H1 (cell line): ENCODE data around the gene OTOGL.

Experiments
- CTCF ChIP-seq, 3 experiments: IDR thresholded peaks; 1 replicate in 2 of 3; 2 replicates in 1 of 3; pipeline versions ENCODE4 v1.5.1 to v1.6.1; 2011; ENCODE audit warnings: low read length in 3 of 3, mild to moderate bottlenecking in 3 of 3, inconsistent platforms in 2 of 3, low read depth in 1 of 3, moderate library complexity in 1 of 3; ENCODE audit not compliant: insufficient read depth in 1 of 3; ENCODE audit errors: control extremely low read depth in 1 of 3
- EZH2 ChIP-seq: fragments of 200-600 bp; sonication (generic); IDR thresholded peaks from 2 replicates; pipeline ENCODE4 v1.7.1; 2012; ENCODE audit warnings: low read depth, mild to moderate bottlenecking, moderate library complexity, low read length, inconsistent platforms; ENCODE audit not compliant: severe bottlenecking
- NANOG ChIP-seq: IDR thresholded peaks from 2 replicates; pipeline ENCODE4 v1.6.1; 2011; ENCODE audit warnings: low read length, low read depth, mild to moderate bottlenecking, inconsistent platforms; ENCODE audit not compliant: insufficient read depth, poor library complexity, severe bottlenecking
- NRF1 ChIP-seq: IDR thresholded peaks from 2 replicates; pipeline ENCODE4 v1.6.1; 2011; ENCODE audit warnings: mild to moderate bottlenecking, low read depth, low read length, improper control_type of control experiment
- POLR2A ChIP-seq, 2 experiments: IDR thresholded peaks; 1 replicate in 1 of 2; 2 replicates in 1 of 2; pipeline ENCODE4 v1.6.1; 2011; ENCODE audit warnings: low read depth in 2 of 2, low read length in 2 of 2, mild to moderate bottlenecking in 2 of 2; ENCODE audit errors: control extremely low read depth in 1 of 2
- POU5F1 ChIP-seq: IDR thresholded peaks from 2 replicates; pipeline ENCODE4 v1.6.1; 2011; ENCODE audit warnings: low read depth, mild to moderate bottlenecking, low read length, moderate library complexity
- RNF2 ChIP-seq: fragments of 200-900, 300-1000 bp; sonication (generic); IDR thresholded peaks from 2 replicates; pipeline ENCODE4 v1.7.1; 2016; ENCODE audit warnings: borderline replicate concordance, low read depth, mild to moderate bottlenecking, antibody characterized with exemption, low read length; ENCODE audit not compliant: poor library complexity, severe bottlenecking; ENCODE audit errors: missing control alignments
- SIN3A ChIP-seq, 2 experiments: IDR thresholded peaks in 1 of 2; conservative IDR thresholded peaks in 1 of 2; 2 replicates each; pipeline ENCODE4 v1.6.1; 2011 to 2012; ENCODE audit warnings: low read length in 2 of 2, improper control_type of control experiment in 1 of 2, low read depth in 1 of 2, mild to moderate bottlenecking in 1 of 2
- SIX5 ChIP-seq: IDR thresholded peaks from 2 replicates; pipeline ENCODE4 v1.6.1; 2011; ENCODE audit warnings: mild to moderate bottlenecking, low read depth, low read length
- SP2 ChIP-seq: IDR thresholded peaks from 2 replicates; pipeline ENCODE4 v1.6.1; 2012; ENCODE audit warnings: mild to moderate bottlenecking, low read length, inconsistent platforms
- TAF1 ChIP-seq: IDR thresholded peaks from 2 replicates; pipeline ENCODE4 v1.6.1; 2011; ENCODE audit warnings: mild to moderate bottlenecking, low read depth, low read length
- YY1 ChIP-seq: IDR thresholded peaks from 2 replicates; pipeline ENCODE4 v1.6.1; 2011; ENCODE audit warnings: low read depth, mild to moderate bottlenecking, low read length

GRCh38 chr12:80195074-80195726 is 95.9 kb downstream of the OTOGL start:
- peak in 2 of 3 experiments; percentile 64 to 67; a peak in 3 of 4 replicates for TF ChIP-seq CTCF (IDR thresholded peaks at IDR 0.05; ENCODE audit: control extremely low read depth in 1 of 3, insufficient read depth in 1 of 3, low read depth in 1 of 3, low read length in 3 of 3)
- TF ChIP-seq NANOG: no peak
- TF ChIP-seq YY1: 0 out of 2 replicates have a peak, but pooled peaks have one; percentile 15
- TF ChIP-seq POLR2A (IDR thresholded peaks at IDR 0.05; ENCODE audit: control extremely low read depth in 1 of 2, low read depth in 2 of 2, low read length in 2 of 2): no peak
- TF ChIP-seq TAF1: no peak
- no peak for TF ChIP-seq SP2
- no peak for TF ChIP-seq EZH2
- no peak for TF ChIP-seq SIN3A (conservative IDR thresholded peaks at IDR 0.05 in 1 of 2, IDR thresholded peaks at IDR 0.05 in 1 of 2; ENCODE audit: low read depth in 1 of 2, low read length in 2 of 2)
- no peak for TF ChIP-seq SIX5
- TF ChIP-seq RNF2: no peak
- no peak for TF ChIP-seq POU5F1
- TF ChIP-seq NRF1: no peak
